GM18858 (cell line): Measurements from ENCODE around the gene PSMD13.
"Not testable (repeated sequence)": the region's sequence is repeated elsewhere in the genome, so short reads cannot be mapped to it uniquely, and the experiment has no call there.

Source experiments
- ATAC-seq: cut with Tn5 transposase; IDR thresholded peaks from one replicate; pipeline ENCODE4 v1.9.1; 2021; ENCODE audit not compliant: unreplicated experiment

Gene PSMD13

GRCh38 chr11:236774-237767 lies at the start of gene PSMD13:
Gene PSMD13, plus strand, starts transcription at chr11:236976. Its CDS starts 74 bp downstream, at chr11:237050.
- peak; percentile 64 for ATAC-seq

DNA sequence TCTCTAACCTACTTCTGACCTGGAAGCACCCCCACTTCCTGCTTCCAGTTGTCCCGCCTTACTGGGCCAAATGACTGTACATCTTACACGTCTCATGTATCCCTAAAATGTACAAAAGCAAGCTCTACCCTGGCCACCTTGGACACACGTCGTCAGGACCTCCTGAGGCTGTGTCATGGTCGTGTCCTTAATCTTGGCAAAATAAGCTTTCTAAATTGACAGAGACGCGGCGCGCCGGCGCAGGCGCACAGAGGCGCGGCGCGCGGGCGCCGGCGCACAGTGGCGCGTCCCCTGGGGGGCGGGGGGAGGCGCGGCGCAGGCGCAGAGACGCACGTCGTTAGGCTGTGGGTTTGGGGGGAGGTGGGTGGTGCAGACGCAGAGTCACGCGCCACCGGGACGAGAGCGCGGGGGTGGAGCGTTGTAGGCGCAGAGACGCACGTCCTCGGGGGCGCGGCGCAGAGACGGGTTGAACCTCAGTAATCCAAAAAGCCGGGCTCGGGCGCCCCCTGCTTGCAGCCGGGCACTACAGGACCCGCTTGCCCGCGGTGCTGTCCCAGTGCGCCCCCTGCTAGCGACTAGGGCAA lies 47.5 kb upstream of the PSMD13 start:
- not testable (repeated sequence) for ATAC-seq

GRCh38 chr11:189843-190311 lies 46.9 kb upstream of the PSMD13 start:
- not testable (repeated sequence) for ATAC-seq

DNA sequence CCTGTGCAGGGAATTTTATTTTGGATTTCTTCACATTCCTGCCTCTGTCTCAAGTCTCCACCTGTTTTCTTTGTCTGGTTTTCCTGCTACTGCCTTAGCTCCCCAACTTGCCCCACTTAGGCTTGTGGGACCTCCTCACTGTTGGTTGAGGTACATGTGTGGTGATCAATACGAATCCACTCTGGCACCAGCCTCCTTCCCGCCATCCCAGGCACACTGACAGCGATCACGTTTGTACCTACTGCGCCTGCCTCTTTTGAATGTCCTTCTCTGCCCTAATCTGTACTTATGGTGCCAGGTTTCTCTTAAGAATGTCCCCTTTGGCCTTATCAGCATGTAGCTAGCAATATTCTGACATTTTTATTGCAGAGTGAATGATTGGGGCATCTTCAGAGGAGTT lies 46.2 kb upstream of the PSMD13 start:
- ATAC-seq, result not testable (repeated sequence)

GRCh38 chr11:191490-192478 lies 45.0 kb upstream of the PSMD13 start:
- not testable (repeated sequence) for ATAC-seq

DNA sequence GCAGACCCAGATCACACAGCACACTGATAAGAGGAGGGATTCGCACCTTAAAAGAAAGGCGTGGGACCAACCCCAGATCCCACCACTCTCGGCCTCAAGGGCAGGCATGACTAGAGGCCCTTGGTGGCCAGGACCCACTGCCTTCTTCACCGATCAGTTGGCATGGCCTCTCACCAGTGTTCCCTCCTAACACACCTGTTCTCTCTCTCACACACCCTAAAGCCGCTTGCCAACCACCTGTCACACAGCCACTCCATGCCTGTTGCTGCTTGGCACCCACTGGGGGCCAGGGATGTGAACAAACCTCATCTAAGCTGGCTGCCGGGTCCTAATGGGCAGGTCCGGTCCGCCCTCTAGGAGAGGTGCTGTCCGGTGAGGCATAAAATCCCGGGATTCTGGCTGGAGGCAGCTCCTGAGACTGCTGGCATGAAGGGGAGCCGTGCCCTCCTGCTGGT lies 44.1 kb upstream of the PSMD13 start, which contains the start of gene SCGB1C1:
Gene SCGB1C1 (plus strand): TSS at position 405 of the 455 bp plus-strand sequence. CDS start 22 bp downstream, at position 427.
- ATAC-seq, result not testable (repeated sequence)

GRCh38 chr11:193481-193880 lies 43.3 kb upstream of the PSMD13 start:
- ATAC-seq, result not testable (repeated sequence)

DNA sequence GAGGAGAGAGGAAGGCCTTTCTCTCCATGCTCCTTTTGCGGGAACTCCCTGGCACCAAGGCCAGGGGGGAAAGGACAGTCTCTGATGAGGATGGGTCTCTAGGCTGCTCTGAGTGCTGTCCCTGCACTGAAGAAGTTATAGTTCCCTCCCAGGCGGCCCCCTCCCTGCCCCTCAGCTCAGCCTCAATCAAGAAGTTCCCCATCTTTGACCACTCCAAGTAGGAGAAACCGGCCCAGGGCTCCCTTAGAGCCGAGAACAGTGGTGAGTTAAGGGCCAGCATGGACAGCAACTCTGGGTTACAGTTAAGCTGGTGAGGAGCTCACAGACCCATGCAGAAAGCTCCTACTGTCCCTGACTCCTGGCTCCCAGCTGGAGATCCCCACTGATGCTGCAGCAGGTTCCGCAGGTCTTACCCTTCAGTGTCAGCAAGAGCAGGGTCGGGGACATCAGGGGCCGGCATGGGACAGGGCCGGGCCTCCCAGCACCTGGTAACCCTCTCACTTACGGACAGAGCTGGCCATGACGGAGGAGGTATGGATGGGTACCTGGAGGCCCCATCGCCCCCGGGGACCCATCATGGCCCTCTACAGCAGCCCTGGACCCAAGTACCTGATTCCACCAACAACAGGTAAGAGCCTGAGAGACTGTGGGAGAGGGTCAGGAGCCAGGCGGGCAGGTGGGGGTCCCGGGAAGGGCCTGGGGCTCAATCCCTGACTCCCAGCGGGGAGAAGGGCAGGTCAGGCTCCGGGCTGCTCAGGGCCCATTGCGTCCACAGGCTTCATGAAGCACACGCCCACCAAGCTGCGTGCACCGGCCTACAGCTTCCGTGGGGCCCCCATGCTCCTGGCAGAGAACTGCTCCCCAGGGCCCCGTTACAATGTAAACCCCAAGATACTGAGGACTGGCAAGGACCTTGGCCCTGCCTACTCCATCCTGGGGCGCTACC lies 39.7 kb upstream of the PSMD13 start:
- no peak for ATAC-seq

DNA sequence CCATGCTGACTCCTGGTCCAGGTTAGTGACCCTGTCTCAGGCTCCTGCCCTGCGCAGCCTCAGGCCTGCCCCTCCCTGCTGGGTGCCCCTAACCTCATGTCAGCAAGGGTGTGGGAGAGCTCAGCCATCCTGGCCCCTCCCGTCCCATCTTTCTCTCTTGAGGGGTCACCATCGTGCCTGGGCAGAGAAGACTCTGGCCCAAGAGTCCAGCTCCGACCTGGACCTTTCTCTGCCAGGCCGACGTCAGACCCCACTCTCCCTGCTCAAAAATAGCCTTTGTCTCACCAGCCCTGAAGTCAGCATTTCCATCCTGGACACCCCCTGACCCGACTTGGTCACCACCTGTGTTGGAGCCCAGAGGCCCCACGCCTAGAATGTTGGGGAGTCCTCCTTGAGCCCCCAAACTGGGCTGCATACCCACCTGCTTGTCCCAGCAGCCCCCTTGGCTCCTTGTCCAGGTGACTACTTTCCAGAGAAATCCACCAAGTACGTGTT lies 39.0 kb upstream of the PSMD13 start:
- no peak for ATAC-seq

GRCh38 chr11:198236-198806 lies 38.5 kb upstream of the PSMD13 start:
- no peak for ATAC-seq

GRCh38 chr11:199004-199581 lies 37.7 kb upstream of the PSMD13 start:
- ATAC-seq, result no peak

DNA sequence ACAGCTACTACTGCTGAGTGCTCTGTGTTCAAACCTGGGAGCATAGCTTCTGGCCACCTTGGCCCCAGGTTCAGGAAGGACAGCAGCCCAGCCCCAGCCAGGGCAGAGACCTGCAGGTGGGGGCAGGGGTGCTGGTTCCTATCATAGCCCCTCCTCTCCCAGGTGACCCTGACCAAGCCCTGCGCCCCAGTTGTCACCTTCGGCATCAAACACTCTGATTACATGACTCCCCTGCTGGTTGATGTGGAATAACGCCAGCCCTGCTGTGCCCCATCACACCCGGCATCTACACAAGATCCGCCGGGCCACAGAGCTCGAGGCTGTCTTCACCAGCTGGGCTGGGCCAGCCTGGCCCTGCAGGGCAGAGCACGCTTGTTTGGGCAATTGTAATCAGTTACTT lies 37.0 kb upstream of the PSMD13 start:
- no peak for ATAC-seq

DNA sequence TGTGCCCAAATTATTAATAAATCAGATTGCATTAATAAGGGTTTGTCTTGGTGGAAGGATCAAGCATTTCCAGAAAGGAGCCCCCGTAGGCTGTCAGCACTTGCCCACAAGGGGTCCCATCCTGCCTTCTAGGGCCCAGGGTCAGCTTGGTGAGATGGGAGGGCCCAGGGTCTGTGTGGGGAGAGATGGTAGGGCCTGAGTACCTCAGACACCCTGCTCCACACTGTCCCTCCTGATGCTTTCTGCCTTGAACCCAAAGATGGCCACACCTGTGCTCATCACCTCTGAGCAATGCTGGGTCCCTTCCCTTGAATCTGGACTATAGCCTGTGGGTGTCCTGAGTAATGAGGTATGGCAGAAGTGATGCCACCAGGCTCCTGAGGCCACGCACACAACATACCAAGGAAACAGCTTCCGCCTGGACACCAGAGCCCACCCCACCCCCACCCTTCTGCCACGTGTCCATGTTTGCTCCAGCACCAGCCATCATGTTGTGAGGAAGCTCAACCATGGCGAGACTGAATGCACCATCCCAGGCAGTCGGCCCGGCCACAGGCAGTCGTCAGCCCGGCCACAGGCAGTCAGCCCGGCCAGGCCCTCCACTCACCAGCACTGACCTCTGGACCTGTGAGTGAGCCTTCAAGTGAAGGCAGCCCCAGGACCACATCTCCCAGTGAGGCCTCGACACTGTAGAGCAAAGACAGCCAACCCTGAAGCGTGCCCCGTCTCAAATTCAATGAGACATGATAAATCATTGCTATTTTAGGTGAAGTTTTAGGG lies 36.4 kb upstream of the PSMD13 start:
- no peak for ATAC-seq

DNA sequence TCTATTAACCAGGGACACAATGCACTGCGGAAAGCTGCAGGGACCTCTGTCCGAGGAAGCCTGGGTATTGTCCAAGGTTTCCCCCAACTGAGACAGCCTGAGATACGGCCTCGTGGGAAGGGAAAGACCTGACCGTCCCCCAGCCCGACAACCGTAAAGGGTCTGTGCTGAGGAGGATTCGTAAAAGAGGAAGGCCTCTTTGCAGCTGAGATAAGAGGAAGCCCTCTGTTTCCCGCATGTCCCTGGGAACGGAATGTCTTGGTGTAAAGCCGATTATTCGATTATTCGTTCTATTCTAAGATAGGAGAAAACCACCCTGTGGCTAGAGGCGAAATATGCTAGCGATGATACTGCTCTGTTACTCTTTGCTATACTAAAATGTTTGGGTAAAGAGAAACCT lies 34.8 kb upstream of the PSMD13 start:
- no peak for ATAC-seq

DNA sequence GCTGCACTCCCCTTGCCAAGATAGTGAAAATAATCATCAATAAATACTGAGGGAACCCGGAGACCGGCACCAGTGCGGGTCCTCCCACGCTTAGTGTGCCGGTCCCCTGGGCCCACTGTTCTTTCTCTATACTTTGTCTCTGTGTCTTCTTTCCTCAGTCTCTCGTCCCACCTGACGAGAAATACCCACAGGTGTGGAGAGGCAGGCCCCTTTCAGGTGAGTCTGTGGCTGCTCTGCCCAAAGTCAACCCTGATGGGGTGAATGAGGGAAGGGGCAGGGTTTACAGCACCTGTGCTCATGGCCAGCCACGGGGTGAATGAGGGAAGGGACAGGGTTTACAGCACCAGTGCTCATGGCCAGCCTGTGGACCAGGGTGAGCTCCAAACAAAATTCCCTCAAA lies 34.3 kb upstream of the PSMD13 start:
- ATAC-seq, result no peak

DNA sequence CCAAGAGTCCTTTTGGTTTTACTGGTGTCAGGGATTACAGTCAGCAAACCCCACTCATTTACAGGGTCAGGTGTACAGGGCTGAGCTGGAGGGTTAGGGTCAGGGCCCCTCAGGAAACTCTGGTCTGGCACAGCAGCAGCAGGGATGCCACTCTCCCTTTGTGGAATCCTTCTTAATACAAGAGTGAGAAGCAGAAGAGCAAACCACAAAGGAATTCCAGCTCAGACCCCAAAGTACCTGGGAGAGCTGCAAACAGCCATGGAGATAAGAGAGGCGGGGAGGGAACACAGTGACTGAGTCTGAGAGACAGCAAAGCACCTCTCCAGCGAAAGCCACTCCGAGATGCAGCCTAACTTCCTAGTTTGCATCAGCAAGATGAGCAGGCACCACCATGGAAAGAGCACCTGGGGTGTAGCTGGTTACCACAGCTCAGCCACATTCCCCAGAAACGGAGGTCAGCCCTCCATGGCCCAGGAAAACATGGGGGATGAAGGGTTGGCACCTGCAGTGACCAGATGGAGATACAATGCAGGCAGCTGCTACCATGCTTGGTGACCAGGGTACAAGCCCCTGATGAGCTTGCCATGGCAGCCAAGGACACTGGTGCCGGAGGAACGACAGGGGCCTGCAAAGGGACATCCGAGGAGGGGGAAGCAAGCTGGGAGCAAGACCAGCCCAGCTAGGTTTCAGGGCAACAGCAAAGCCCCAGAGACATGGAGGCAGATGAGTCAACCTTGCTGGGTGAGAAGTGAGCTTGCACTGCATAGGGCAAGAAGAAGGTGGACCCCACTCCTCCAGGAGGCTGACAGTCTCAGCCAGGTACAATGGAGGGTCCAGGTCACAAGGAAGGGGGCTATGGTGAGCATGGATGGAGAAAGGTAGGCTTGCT lies 33.5 kb upstream of the PSMD13 start:
- no peak for ATAC-seq
